Pancreas (tissue), 10 donors: ENCODE results near the gene SCIMP. TPM values are rescaled to one million over a fixed set of nuclear protein-coding genes. Genes with fewer than 3 reads are reported as not detected.
"Not testable (repeated sequence)": the region's sequence is repeated elsewhere in the genome, so short reads cannot be mapped to it uniquely, and the experiment has no call there.

Experiments used
- ATAC-seq, 4 donors: fragments of 200-7000 bp; cut with Tn5 transposase; one replicate each; pipeline versions ENCODE4 v1.8.0 to v1.9.1; 2020; ENCODE audit warnings: mild to moderate bottlenecking in 4 of 4, moderate library complexity in 4 of 4
- DNase-seq, 6 donors: peaks; one replicate each; pipeline ENCODE4 v3.0.0-alpha.2; 2020
- FAIRE-seq: peaks from 2 replicates; lab custom pipeline; 2012; peaks lifted over from hg19 to GRCh38; lab: Jason Lieb, UNC
- H3K27ac ChIP-seq, 4 donors: fragments of 200-600 bp; sonication (generic); 1 replicate in 3 of 4; 2 replicates in 1 of 4; pipeline versions ENCODE4 v1.5.0 to v1.8.0; 2020
- H3K27me3 ChIP-seq, 4 donors: fragments of 200-600 bp; one replicate each; pipeline ENCODE4 v1.8.0; 2021
- H3K36me3 ChIP-seq, 3 donors: fragments of 200-600 bp; sonication (generic) in 1 of 3; one replicate each; pipeline versions ENCODE4 v1.5.0 to v1.8.0; 2020 to 2021
- H3K4me1 ChIP-seq, 3 donors: fragments of 200-600 bp; one replicate each; pipeline ENCODE4 v1.8.0; 2021
- H3K4me3 ChIP-seq, 4 donors: fragments of 200-600 bp; sonication (generic) in 2 of 4; one replicate each; pipeline versions ENCODE4 v1.5.0 to v1.8.0; 2020 to 2021
- H3K9me3 ChIP-seq, 4 donors: fragments of 200-600 bp; one replicate each; pipeline ENCODE4 v1.8.0; 2021
- WGBS, 2 donors: extraction: QIAGEN DNeasy Blood & Tissue Kit; methylation state at CpG; one replicate each; pipeline ENCODE4 v1.1.7; 2013; 5-methylcytosine and 5-hydroxymethylcytosine counted together
- intact Hi-C, 3 donors: fragments of 100-400 bp; cut with DNase I; formaldehyde crosslinking; loops; one replicate each; pipeline versions ENCODE4 v1.11.1 to v1.14.2; 2022
- polyA plus RNA-seq, 2 donors: library from polyadenylated mRNA; stranded (reverse); fragments of 200-250 nt; gene quantifications; one replicate each; pipeline ENCODE4 v1.2.3, GENCODE V29; 2013
- total RNA-seq, 6 donors: library from RNA; stranded (reverse); fragmentation: NEBNext Ultra II Directional in 4 of 6; extraction: Animal tissue kit (Norgen Biotek cat#: 25700) in 4 of 6; gene quantifications; one replicate each; pipeline versions ENCODE4 v1.2.1 to v1.2.4, GENCODE V29; 2021 to 2023
- TF ChIP-seq, protein P1 (sequence below), 4 donors: fragments of 200-600 bp; sonication (generic) in 3 of 4; IDR thresholded peaks; one replicate each; pipeline versions ENCODE4 v1.5.0 to v1.8.0; 2021; ENCODE audit warnings: antibody characterized with exemption in 4 of 4
- donor health status: healthy with polysubstance abuse.
- donor health status: DM: no; HTN: no; CAD: no; lungs with moderate emphysema.
- donor health status: DM: no; HTN: no; CAD: no.
- donor health status: control.
- donor health status: control.
- donor health status: Bipolar disorder and iron deficiency.
- donor health status: DM: yes; HTN: yes; CAD: no.
- donor health status: DM: no; HTN: no; CAD: no.
- donor health status: DM: no; HTN: no; CAD: no.
- donor health status: DM: yes; HTN: yes; CAD: no.

SCIMP gene
- total and polyA plus RNA-seq, 8 donors = 0.07 to 4.4 (median 0.66) TPM

DNA sequence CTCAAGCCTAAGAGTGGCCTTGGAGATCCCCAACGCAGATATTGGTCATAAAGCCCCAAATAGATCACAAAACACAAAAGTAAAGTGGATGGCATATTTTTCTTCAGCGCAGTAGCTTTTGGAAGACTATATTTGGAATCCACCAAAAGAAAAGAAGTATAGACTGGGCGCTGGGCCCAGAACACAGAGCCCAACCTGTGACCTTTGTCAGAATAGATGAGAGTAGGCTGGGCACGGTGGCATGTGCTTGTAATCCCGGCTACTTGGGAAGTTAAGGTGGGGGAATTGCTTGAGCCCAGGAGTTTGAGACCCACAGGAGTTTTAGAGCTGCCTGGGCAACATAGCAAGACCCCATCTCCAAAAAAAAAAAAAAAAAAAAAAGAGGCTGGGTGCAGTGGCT, 14.6 kb downstream of the SCIMP start:
- DNase-seq (no peak), FAIRE-seq (no peak), ATAC-seq (no peak)
- 76 to 86% methylated on average over 5 of the region's 5 CpGs for WGBS, 2 donors
- Histone ChIP-seq H3K27ac (no peak overlapping the region), H3K4me3 (no peak overlapping the region), H3K4me1 (no peaks in the 10 kb centered on the region), H3K27me3 (no peaks in the 10 kb centered on the region), H3K9me3 (no peaks in the 10 kb centered on the region), H3K36me3 (no peaks in the 10 kb centered on the region)
- intact Hi-C loops = no loop called here
- TF ChIP-seq, protein P1, sequence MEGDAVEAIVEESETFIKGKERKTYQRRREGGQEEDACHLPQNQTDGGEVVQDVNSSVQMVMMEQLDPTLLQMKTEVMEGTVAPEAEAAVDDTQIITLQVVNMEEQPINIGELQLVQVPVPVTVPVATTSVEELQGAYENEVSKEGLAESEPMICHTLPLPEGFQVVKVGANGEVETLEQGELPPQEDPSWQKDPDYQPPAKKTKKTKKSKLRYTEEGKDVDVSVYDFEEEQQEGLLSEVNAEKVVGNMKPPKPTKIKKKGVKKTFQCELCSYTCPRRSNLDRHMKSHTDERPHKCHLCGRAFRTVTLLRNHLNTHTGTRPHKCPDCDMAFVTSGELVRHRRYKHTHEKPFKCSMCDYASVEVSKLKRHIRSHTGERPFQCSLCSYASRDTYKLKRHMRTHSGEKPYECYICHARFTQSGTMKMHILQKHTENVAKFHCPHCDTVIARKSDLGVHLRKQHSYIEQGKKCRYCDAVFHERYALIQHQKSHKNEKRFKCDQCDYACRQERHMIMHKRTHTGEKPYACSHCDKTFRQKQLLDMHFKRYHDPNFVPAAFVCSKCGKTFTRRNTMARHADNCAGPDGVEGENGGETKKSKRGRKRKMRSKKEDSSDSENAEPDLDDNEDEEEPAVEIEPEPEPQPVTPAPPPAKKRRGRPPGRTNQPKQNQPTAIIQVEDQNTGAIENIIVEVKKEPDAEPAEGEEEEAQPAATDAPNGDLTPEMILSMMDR (IDR thresholded peaks at IDR 0.05) = no peak

DNA sequence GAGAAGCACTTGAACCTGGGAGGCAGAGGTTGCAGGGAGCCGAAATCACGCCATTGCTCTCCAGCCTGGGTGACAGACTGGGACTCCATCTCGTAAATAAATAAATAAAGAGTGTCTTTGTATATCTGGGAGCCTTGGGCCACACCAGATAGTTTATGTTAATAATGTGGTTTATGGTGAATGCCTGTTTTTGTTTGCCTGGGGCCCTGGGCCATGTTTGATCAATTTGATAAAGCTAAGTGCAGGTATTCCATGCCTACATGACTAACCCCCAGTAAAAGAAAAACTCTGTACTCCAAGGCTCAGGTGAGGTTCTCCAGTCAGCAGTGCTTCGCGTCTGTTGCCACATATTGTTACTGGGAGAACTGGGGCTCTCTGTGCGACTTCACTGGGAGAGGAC, 15.1 kb downstream of the SCIMP start:
- DNase-seq (no peak), FAIRE-seq (no peak), ATAC-seq (no peak)
- Histone ChIP-seq H3K4me1 (no peaks in the 10 kb centered on the region), H3K27ac (no peak overlapping the region), H3K36me3 (no peaks in the 10 kb centered on the region), H3K27me3 (no peaks in the 10 kb centered on the region), H3K9me3 (no peaks in the 10 kb centered on the region), H3K4me3 (no peak overlapping the region)
- TF ChIP-seq, protein P1 (IDR thresholded peaks at IDR 0.05) = no peak
- intact Hi-C loops = no loop called here
- WGBS, 2 donors = 91 to 95% methylated on average over 6 of the region's 6 CpGs

DNA sequence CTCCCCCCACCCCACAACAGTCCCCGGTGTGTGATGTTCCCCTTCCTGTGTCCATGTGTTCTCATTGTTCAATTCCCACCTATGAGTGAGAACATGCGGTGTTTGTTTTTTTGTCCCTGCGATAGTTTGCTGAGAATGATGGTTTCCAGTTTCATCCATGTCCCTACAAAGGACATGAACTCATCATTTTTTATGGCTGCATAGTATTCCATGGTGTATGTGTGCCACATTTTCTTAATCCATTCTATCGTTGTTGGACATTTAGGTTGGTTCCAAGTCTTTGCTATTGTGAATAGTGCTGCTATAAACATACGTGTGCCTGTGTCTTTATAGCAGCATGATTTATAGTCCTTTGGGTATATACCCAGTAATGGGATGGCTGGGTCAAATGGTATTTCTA, 17.1 kb downstream of the SCIMP start:
- H3K27ac ChIP-seq, DNase-seq, intact Hi-C loops, H3K36me3 ChIP-seq, H3K4me1 ChIP-seq, H3K9me3 ChIP-seq, ATAC-seq, H3K27me3 ChIP-seq, FAIRE-seq, H3K4me3 ChIP-seq: not testable (repeated sequence)
- whole genome bisulfite sequencing, 2 donors = 95 to 98% methylated on average over 2 to 4 of the region's 5 CpGs

DNA sequence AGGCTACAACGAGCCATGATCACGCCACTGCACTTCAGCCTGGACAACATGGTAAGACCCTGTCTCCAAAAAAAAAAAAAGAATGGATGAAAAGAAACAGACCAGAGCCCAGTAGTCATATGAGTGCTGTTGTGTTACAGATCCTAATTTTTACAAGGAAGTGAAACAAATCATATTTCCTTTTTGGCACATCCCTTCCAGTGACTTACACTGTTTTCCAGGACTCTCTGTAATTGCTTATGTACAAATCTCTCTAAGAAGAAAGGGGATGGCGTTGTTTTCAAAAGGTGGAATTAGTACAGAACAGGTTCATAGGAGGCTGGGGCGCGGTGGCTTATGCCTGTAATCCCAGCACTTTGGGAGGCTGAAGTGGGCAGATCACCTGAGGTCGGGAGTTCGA, 23.2 kb downstream of the SCIMP start:
- DNase-seq = no peak
- peaks cover 0 to 3% (median 0%) of the 10 kb centered on the region in 3 donors for H3K36me3 ChIP-seq
- 95 to 98% methylated on average over 7 of the region's 7 CpGs for WGBS, 2 donors
- no peaks in the 10 kb centered on the region for H3K9me3 ChIP-seq
- no peak for FAIRE-seq
- H3K27ac ChIP-seq = peak overlapping the region in 1 of 4 donors; percentile 33
- intact Hi-C loops = no loop called here
- H3K4me1 ChIP-seq = no peaks in the 10 kb centered on the region
- TF ChIP-seq, protein P1 (IDR thresholded peaks at IDR 0.05) = no peak
- no peaks in the 10 kb centered on the region for H3K27me3 ChIP-seq
- no peak overlapping the region for H3K4me3 ChIP-seq
- ATAC-seq = peak in 2 of 4 donors; percentile 37 to 69

DNA sequence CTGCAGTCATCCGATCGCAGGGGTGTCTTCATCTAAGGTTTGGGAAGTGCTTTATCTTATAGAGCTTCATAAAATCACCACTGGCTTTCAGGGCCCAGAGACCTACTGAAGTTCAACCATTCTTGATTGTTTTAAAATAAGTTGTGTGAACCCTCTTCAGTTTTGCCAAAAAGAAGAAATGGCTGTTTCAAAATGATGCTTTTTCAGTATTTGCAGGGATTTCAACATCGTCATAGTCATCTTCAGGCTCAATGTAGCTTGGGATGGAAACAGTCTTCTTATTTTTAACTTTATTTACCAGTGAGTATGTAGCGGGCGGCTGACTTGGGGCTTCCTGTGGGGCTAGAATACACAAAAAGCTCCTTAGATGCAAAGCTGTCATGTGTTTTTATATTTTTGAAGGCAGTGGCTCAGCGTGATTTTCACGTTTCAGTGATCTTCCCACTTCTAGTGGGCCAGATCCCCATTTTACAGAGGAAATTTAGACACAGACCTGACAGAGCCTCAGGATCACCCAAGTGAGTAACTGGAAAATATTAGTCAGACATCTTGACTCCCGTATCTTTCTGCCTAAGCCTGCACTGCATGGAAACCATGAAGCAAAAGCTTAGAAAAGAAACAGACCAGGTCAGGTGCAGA, 23.9 kb downstream of the SCIMP start:
- no peaks in the 10 kb centered on the region for H3K4me1 ChIP-seq
- H3K27ac ChIP-seq = peak overlapping the region in 1 of 4 donors; percentile 33
- DNase-seq (no peak), FAIRE-seq (no peak), ATAC-seq (peak in 2 of 4 donors; percentile 11 to 42)
- H3K4me3 ChIP-seq = no peak overlapping the region
- peaks cover 0 to 3% (median 0%) of the 10 kb centered on the region in 3 donors for H3K36me3 ChIP-seq
- H3K27me3 ChIP-seq = no peaks in the 10 kb centered on the region
- TF ChIP-seq, protein P1 (IDR thresholded peaks at IDR 0.05) = no peak
- intact Hi-C loops = no loop called here
- H3K9me3 ChIP-seq = no peaks in the 10 kb centered on the region
- 92 to 96% methylated on average over 8 of the region's 8 CpGs for WGBS, 2 donors
